Keratinocyte (primary cell): ENCODE data around the gene ZNF451. TPM values are rescaled to one million over a fixed set of nuclear protein-coding genes. Genes with fewer than 3 reads are reported as not detected.

Experiments used
- DNase-seq: peaks from one replicate; pipeline ENCODE4 v3.0.0-alpha.2; 2011; ENCODE audit warnings: low read depth, missing footprints, low spot score
- FAIRE-seq: peaks from 2 replicates; lab custom pipeline; 2011; peaks lifted over from hg19 to GRCh38; lab: Jason Lieb, UNC
- H2AFZ ChIP-seq: 2 replicates; pipeline ENCODE4 v1.6.0; 2012; ENCODE audit warnings: low read length, control low read depth, inconsistent platforms; ENCODE audit not compliant: control insufficient read depth
- H3K27ac ChIP-seq: 2 replicates; pipeline ENCODE4 v1.5.1; 2011; ENCODE audit warnings: low read length; ENCODE audit not compliant: control insufficient read depth, insufficient read depth
- H3K27me3 ChIP-seq: 3 replicates; pipeline ENCODE4 v1.6.0; 2011; ENCODE audit warnings: low read length; ENCODE audit not compliant: control insufficient read depth, insufficient read depth; ENCODE audit errors: extremely low read depth
- H3K36me3 ChIP-seq, 2 experiments: 2 replicates in 1 of 2; 3 replicates in 1 of 2; pipeline ENCODE4 v1.5.1; 2011; ENCODE audit warnings: low read length in 2 of 2, mild to moderate bottlenecking in 1 of 2; ENCODE audit not compliant: control insufficient read depth in 2 of 2, insufficient read depth in 2 of 2; ENCODE audit errors: extremely low read depth in 1 of 2
- H3K4me1 ChIP-seq: 3 replicates; pipeline ENCODE4 v1.5.1; 2011; ENCODE audit warnings: low read length; ENCODE audit not compliant: control insufficient read depth, insufficient read depth; ENCODE audit errors: extremely low read depth
- H3K4me2 ChIP-seq: 3 replicates; pipeline ENCODE4 v1.6.0; 2011; ENCODE audit warnings: low read depth, low read length; ENCODE audit not compliant: control insufficient read depth, insufficient read depth; ENCODE audit errors: extremely low read depth
- H3K4me3 ChIP-seq, 3 experiments: fragments of 200-600 bp in 1 of 3; sonication (generic) in 1 of 3; 2 replicates in 2 of 3; 3 replicates in 1 of 3; pipeline ENCODE4 v1.5.1; 2011 to 2016; ENCODE audit warnings: low read length in 3 of 3, mild to moderate bottlenecking in 3 of 3, control low read depth in 2 of 3, inconsistent platforms in 1 of 3, low read depth in 1 of 3, mixed read lengths in 1 of 3, mixed run types in 1 of 3, moderate library complexity in 1 of 3; ENCODE audit not compliant: control insufficient read depth in 2 of 3, insufficient read depth in 2 of 3; ENCODE audit errors: extremely low read depth in 1 of 3
- H3K79me2 ChIP-seq: 2 replicates; pipeline ENCODE4 v1.6.0; 2012; ENCODE audit warnings: low read length; ENCODE audit not compliant: control insufficient read depth, insufficient read depth
- H3K9ac ChIP-seq: 3 replicates; pipeline ENCODE4 v1.6.0; 2011; ENCODE audit warnings: low read length; ENCODE audit not compliant: control insufficient read depth, insufficient read depth; ENCODE audit errors: extremely low read depth
- H3K9me1 ChIP-seq: 3 replicates; pipeline ENCODE4 v1.6.0; 2011; ENCODE audit warnings: low read length; ENCODE audit not compliant: control insufficient read depth, insufficient read depth; ENCODE audit errors: extremely low read depth
- H3K9me3 ChIP-seq: 2 replicates; pipeline ENCODE4 v1.5.1; 2012; ENCODE audit warnings: low read depth, low read length; ENCODE audit not compliant: control insufficient read depth
- H4K20me1 ChIP-seq: 3 replicates; pipeline ENCODE4 v1.6.0; 2011; ENCODE audit warnings: low read length; ENCODE audit not compliant: control insufficient read depth, insufficient read depth; ENCODE audit errors: extremely low read depth
- EZH2 ChIP-seq: IDR thresholded peaks from one replicate; pipeline ENCODE4 v1.6.1; 2012; ENCODE audit warnings: inconsistent platforms, mild to moderate bottlenecking, low read length, moderate library complexity
- dilution Hi-C: fragments of 300-500 bp; cut with MboI; formaldehyde crosslinking; loops from one replicate; pipeline ENCODE4 v1.7.0; 2020; ENCODE audit warnings: low sequenced_read_pairs; ENCODE audit not compliant: extremely low pct_ligation_motif_present
- polyA plus RNA-seq, 5 experiments: library from polyadenylated mRNA; depleted of rRNA in 3 of 5; stranded (reverse) in 3 of 5; stranded (forward) in 1 of 5; unstranded in 1 of 5; fragments of >200 nt; gene quantifications; 1 replicate in 1 of 5; 2 replicates in 3 of 5; 3 replicates in 1 of 5; pipeline versions ENCODE4 v1.2.1 to v1.2.3, GENCODE V29; 2011 to 2012; ENCODE audit warnings: missing spikeins in 2 of 5, low read depth in 1 of 5, low replicate concordance in 1 of 5
- TF ChIP-seq, protein P1 (sequence below), 3 experiments: IDR thresholded peaks in 1 of 3; conservative IDR thresholded peaks in 1 of 3; optimal IDR thresholded peaks in 1 of 3; 2 replicates in 2 of 3; 3 replicates in 1 of 3; pipeline versions ENCODE3 to v1.5.1; 2011; ENCODE audit warnings: low read length in 3 of 3, mild to moderate bottlenecking in 3 of 3, moderate library complexity in 2 of 3, control low read depth in 1 of 3, inconsistent platforms in 1 of 3; ENCODE audit not compliant: insufficient read depth in 2 of 3; ENCODE audit errors: extremely low read depth in 1 of 3

ZNF451 gene
- polyA plus RNA-seq, 1 donor (not counting 4 experiments of a cell fraction or from before 2014, with no cell fraction given) = 32.1 TPM

DNA sequence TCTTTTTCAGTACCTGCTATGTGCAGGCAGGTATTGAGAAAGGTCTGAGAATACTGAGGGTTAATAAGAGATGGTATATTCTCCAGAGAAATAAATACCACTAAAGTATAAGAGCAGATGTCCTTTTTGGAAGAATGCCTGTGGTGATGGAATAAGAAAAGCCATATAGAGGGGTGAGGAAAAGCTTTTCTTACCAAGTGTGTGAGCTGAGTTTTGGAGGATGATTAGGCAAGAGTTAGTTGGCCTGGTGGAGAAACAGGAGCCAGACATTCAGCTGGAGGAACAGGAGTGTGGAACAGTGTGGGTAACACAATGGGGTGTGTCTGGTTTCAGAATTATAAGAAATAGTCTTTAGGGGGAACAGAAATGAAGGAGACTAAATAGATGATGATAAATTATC is 19.9 kb downstream of the ZNF451 start:
- Histone ChIP-seq H3K9me1 (no peaks in the 10 kb centered on the region), H3K36me3 (no peaks in the 10 kb centered on the region), H3K9me3 (no peaks in the 10 kb centered on the region), H3K27ac (no peak overlapping the region), H3K79me2 (peaks cover 56% of the 10 kb centered on the region), H3K27me3 (no peaks in the 10 kb centered on the region), H4K20me1 (no peaks in the 10 kb centered on the region), H3K4me3 (no peak overlapping the region), H3K4me1 (no peaks in the 10 kb centered on the region), H3K9ac (no peak overlapping the region), H2AFZ (no peak overlapping the region), H3K4me2 (no peak overlapping the region)
- TF ChIP-seq EZH2 = no peak
- TF ChIP-seq, protein P1, sequence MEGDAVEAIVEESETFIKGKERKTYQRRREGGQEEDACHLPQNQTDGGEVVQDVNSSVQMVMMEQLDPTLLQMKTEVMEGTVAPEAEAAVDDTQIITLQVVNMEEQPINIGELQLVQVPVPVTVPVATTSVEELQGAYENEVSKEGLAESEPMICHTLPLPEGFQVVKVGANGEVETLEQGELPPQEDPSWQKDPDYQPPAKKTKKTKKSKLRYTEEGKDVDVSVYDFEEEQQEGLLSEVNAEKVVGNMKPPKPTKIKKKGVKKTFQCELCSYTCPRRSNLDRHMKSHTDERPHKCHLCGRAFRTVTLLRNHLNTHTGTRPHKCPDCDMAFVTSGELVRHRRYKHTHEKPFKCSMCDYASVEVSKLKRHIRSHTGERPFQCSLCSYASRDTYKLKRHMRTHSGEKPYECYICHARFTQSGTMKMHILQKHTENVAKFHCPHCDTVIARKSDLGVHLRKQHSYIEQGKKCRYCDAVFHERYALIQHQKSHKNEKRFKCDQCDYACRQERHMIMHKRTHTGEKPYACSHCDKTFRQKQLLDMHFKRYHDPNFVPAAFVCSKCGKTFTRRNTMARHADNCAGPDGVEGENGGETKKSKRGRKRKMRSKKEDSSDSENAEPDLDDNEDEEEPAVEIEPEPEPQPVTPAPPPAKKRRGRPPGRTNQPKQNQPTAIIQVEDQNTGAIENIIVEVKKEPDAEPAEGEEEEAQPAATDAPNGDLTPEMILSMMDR (optimal IDR thresholded peaks at IDR 0.05 in 1 of 3, IDR thresholded peaks at IDR 0.05 in 1 of 3, conservative IDR thresholded peaks at IDR 0.05 in 1 of 3; ENCODE audit: extremely low read depth in 1 of 3, insufficient read depth in 2 of 3, low read length in 3 of 3) = no peak
- no peak for FAIRE-seq
- dilution Hi-C loops = no loop called here
- no peak for DNase-seq

DNA sequence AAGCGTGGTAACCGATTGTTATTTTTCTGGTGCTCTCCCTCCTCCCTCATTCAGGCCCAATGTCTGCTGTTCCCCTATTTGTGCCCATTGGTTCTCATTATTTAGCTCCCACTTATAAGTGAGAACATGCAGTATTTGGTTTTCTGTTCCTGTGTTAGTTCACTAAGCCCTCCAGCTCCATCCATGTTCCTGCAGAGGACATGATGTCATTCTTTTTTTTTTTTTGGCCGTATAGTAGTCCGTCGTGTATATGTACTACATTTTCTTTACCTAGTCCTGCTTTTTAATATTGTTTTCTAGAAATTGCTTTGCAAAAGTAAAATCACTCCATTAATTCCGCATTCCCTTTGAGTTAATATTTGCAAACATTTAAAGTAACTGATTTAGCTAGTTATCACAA is 23.1 kb downstream of the ZNF451 start:
- Histone ChIP-seq H3K36me3 (no peaks in the 10 kb centered on the region), H3K79me2 (peaks cover 48% of the 10 kb centered on the region), H3K27me3 (no peaks in the 10 kb centered on the region), H3K9me1 (no peaks in the 10 kb centered on the region), H2AFZ (no peak overlapping the region), H3K4me3 (no peak overlapping the region), H3K9me3 (no peaks in the 10 kb centered on the region), H3K4me2 (no peak overlapping the region), H3K27ac (no peak overlapping the region), H3K9ac (no peak overlapping the region), H4K20me1 (no peaks in the 10 kb centered on the region), H3K4me1 (no peaks in the 10 kb centered on the region)
- no peak for FAIRE-seq
- no peak for DNase-seq
- TF ChIP-seq, protein P1 (optimal IDR thresholded peaks at IDR 0.05 in 1 of 3, IDR thresholded peaks at IDR 0.05 in 1 of 3, conservative IDR thresholded peaks at IDR 0.05 in 1 of 3; ENCODE audit: extremely low read depth in 1 of 3, insufficient read depth in 2 of 3, low read length in 3 of 3) = no peak
- no peak for TF ChIP-seq EZH2
- dilution Hi-C loops = no loop called here
